Fibroblast of skin of right quadriceps (primary cell): ENCODE results near the gene CENPP.
"Not testable (repeated sequence)": the region's sequence is repeated elsewhere in the genome, so short reads cannot be mapped to it uniquely, and the experiment has no call there.

ENCODE experiments used
- DNase-seq: peaks from one replicate; pipeline ENCODE4 v3.0.0-alpha.2; 2013

The CENPP gene

DNA sequence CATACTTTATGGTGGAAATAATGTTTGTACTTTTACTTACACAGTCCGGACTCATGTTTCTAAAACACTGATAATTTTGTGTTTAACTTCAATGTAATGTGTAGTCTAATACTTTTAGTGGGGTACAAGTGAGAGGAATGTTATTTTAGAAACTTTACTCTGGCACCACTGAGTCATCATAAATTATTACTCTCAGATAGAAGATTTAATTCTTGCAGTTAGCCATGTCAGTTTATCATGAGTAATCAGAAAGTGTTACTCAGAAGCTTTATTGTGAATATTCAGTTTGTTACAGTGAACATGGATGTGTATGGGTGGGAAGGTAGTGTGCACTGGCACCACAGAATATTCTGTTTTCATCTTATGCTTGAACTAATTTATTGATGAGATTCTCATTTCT, 58.6 kb downstream of the CENPP start:
- peak; percentile 67 for DNase-seq

DNA sequence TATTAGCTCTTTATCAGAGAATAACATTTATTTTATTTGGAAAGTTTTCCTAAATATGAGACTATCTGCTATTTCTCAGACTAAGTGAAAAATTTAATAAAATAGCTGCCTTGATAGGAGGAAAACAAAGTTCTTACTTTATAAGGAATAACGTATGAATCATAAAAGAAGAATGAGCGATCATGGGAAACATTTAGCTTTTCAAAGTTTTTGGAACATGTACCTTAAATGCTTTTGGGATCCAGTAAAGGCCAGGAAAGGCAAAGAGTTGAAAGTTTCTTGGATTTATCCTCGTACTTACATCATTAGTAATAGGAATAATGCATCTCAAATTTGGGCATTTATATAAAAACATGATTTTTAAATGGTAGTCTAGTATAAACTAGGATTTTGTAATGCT, 59.2 kb downstream of the CENPP start:
- peak; percentile 46 for DNase-seq

- no peak for DNase-seq
These were observed 59.7 kb downstream of the CENPP start for GRCh38 chr9:92385477-92385876.

DNA sequence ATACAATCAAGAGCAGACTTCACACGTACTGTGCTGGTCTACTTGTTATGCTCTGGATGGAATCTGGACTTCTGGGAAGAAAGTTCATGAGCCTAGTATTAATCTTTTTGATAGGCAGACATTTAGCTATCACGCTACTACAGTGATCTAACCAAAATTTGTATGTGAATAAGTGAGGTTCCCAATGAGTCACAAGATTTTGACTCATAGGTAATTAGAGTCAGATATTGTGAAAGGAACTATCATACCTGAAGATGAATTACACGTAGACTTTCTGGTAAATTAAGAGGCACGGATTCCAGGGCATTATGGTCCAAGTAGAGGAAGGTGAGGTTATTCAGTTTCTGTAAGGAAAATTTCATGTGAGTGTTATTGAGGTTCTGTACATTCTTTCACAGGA, 60.2 kb downstream of the CENPP start:
- DNase-seq = peak; percentile 28

DNA sequence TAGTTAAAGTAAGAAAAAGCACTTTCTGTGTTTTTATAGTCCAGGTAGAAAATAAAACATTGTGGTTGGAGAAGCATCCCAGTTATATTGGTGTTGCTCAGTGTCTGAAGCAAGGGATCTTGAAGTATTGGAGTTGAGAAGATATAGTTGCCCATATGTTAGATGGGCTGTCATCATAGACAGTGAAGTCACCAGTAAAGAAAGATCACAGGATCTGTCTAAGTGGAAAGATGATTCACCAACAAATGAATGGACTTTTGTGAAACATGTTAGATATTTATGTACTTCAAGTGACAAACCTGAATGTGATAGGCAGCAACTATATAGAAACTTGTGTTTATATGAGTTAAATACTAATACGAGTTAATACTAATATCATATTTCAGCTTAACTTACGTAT, 66.9 kb downstream of the CENPP start:
- DNase-seq = peak; percentile 19

GRCh38 chr9:92393686-92394085, 67.9 kb downstream of the CENPP start:
- no peak for DNase-seq

DNA sequence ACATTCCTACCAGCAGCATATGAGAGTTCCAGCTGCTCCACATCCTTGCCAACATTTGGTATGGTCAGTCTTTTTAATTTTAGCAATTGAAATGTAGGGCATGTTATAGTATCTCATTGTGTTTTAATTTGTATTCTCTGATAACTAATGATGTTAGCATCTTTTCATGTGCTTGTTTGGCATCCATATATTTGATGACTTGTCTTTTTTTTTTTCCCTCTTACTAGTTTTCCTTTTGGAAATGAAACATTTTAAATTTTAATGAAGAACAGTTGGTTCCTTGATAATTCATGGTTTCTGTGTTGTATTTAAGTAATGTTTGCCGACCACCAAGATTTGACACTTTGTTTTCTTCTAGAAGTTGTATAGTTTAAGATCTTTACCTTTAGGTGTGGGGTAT, 69.9 kb downstream of the CENPP start:
- DNase-seq = no peak

GRCh38 chr9:92397853-92398252, 72.1 kb downstream of the CENPP start:
- no peak for DNase-seq

DNA sequence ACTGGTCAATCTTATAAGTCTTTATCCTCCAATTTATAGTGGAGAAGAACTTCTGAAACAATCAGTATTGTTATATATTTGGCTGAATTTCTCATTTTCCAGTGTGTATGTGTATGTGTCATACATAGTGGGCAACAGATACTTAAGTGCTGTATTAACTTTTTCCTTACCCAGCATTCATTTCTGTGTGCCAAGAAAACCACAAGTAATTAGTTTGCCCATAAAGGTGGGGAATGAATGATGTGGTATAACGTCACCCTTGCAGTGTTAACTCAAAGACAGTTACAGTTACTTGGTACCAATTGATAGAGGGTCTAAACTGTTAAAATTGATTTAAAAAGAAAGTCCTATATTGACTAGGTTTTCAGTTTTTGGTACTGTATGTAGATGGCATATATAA, 76.6 kb downstream of the CENPP start:
- no peak for DNase-seq

DNA sequence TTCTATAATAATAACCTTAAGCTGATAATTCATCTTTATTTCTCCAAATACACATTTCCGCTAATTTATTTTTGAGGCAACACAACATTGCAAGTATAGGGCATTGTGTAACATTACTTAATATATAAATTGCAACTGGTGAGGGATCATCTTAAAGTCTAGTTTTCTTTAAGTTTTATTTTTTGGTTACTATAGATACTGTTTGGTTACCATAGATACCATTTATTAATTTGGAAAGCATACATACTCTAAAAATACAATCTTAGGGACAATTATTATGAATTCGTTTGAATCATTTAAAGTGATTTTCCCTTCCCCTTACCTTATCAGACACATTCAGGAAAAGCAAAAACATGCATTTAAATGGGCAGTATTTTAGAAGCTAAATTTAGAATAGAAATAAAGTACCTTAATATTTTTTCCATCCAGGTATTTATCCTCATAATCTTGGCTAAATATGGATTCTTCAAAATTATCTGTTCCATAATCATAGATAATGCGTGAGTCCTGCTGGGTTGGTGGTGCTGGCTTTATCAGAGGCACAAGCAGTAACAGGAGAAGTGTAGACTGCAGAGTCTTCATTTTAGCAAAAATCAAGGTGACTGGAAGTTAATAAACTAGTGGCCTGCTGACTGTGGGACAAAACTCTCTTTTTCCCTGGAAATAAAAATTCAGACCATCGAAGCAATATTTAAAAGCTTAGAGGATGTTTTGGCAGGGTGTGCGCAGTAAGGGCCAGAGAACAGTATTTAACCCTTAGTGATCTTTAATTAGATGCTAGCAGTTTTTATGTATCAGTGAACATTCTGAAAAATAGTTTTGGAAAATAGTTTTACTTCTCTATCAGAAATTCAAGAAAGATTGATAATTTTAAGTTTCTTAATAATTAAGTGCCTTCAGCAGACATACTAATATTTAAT, 77.3 kb downstream of the CENPP start:
- DNase-seq = no peak

- DNase-seq = peak; percentile 37
These were observed 78.5 kb downstream of the CENPP start, which contains the start of gene OGN for GRCh38 chr9:92404042-92404836. Gene OGN (minus strand): TSS chr9:92404578. CDS start chr9:92403407, 1,171 bp downstream.

- no peak for DNase-seq
These were observed 80.1 kb downstream of the CENPP start for GRCh38 chr9:92405818-92406217.

DNA sequence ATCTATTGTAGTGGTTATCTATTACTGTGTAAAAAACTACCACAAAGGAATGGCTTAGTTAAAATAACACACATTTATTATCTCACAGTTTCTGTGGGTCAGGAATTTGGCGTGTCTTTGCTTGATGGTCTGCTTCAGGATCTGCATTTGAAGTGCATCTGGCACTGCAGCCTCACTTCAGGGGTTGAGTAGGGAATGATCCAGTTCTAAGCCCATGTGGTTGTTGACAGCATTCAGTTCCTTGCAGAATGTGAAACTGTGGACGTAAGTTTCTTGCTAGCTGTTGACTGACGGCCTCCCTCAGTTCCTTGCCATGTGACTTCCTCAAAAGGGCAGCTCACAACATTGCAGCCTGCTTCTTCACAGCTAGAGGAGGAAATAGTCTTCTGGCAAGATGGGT, 80.7 kb downstream of the CENPP start:
- no peak for DNase-seq

GRCh38 chr9:92407818-92408217, 82.1 kb downstream of the CENPP start:
- no peak for DNase-seq

DNA sequence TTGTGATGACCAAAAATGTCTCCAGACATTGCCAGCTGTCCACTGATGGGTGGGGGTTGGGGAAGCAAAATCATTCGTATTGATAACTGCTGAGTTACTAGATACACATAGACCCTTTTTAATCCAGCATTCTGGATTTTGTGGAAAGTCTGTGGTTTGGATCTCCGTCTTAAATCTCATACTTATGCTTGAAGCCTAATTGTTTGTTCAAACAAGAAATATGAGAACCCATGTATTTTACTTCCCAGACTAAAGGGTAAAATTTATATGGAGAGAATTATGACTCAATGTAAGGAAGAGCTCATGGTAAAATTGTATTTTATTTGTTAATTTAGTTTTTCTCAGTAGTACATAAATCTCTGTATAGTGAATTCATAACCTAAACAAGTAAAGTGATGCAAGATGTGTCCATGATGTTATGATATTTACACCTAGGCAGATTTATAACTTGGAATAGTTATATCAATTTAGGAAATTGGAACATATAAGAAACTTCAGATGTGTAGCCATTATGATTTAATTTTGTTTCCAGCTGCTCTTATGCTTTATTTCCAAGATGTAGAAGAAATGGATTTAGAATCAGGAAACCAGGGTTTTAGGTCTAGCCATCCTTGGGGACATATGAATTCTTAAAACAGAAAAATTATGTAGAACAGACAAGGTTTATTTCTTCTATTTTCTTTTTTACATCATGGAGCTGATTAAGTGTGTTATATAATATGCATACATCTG, 83.2 kb downstream of the CENPP start:
- no peak for DNase-seq

- not testable (repeated sequence) for DNase-seq
These were observed 85.4 kb downstream of the CENPP start for GRCh38 chr9:92411157-92411556.

DNA sequence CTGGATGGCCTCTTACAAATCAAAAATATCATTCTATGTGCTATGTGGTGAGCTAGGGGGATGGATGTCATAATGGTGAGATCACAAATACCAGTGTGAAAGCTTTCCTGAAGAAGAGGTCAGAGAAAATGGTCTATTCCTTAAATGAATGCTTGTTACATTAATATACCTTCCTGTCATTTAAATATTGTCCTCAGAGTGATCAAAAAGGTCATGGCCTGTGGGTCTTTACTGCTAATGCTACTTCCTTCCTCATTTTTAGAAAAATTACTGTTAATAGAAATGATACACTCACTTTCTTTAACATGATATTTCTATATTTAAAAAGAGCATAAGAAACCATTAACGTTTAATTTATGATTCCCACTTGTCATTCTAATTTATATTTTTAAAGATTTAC, 88.8 kb downstream of the CENPP start:
- no peak for DNase-seq

- DNase-seq = no peak
These were observed 97.0 kb downstream of the CENPP start for GRCh38 chr9:92422611-92423338.

GRCh38 chr9:92423612-92424011, 97.9 kb downstream of the CENPP start:
- DNase-seq = no peak

DNA sequence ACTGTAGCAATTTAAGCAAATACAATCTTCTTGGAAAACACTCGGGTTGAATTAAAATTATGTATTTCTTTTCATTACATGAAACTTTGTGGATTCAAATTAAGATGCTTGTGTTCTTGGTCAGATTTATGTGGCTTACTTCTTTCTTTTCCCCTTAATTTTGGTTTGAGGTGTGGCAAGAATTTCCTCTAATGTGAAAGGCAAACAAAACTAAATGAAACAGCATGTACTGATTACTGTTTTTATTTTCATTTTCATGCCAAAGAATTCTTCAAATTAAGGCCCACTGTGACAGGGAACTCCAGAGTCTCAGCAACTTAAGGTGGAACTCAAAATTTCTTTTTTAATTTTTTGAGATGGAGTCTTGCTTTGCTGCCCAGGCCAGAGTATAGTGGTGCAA, 98.6 kb downstream of the CENPP start, which contains the start of gene OMD:
OMD (minus strand) TSS at position 132 of the 400 bp plus-strand sequence. CDS start 6,913 bp downstream, outside the sequence.
- DNase-seq = peak; percentile 62

DNA sequence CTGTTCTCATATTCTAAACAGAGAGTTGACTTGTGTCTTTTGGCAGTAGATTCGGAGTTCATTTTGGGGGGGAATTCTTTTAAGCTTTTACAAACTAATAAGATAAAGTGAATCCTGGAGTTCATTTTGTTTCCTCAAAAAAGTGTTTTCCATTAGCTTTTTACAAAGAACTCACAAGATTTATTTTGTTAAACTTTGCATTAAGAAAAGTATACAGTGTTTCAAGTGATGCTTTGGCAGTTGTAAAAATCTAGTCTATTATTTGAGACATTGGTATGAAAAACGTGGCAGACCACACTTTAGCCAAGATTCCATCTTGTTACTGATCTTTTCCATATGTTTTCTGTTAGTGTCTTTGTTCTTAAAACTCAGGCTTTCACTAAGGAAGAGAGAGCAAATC, 99.7 kb downstream of the CENPP start:
- DNase-seq = peak; percentile 74

- DNase-seq = no peak
These were observed 100.9 kb downstream of the CENPP start for GRCh38 chr9:92426501-92427145.
